MCF 10A (cell line): Measurements from ENCODE around the gene CST9. TPM values are rescaled to one million over a fixed set of nuclear protein-coding genes. Genes with fewer than 3 reads are reported as not detected.
"Not testable (repeated sequence)": the region's sequence is repeated elsewhere in the genome, so short reads cannot be mapped to it uniquely, and the experiment has no call there.

Experiments used
- BruUV-seq: library from RNA; stranded (reverse); fragments of 400-500 nt; replicated peaks from 2 replicates; lab custom pipeline; 2021; lab: Mats Ljungman, UMichigan
- CTCF ChIA-PET: fragments of 300-600 bp; sonication (Branson Sonifier 250); formaldehyde crosslinking; extraction: SDS; loops from one replicate; lab custom pipeline; 2021; ENCODE audit warnings: antibody characterized with exemption, inconsistent platforms; lab: Yijun Ruan, JAX
- POLR2A ChIA-PET: fragments of 300-600, 350-650 bp; sonication (Branson Sonifier 250); formaldehyde crosslinking; extraction: SDS; loops from one replicate; lab custom pipeline; 2020; ENCODE audit warnings: antibody characterized with exemption, inconsistent platforms; lab: Yijun Ruan, JAX
- DNase-seq: peaks from one replicate; pipeline ENCODE4 v3.0.0-alpha.2; 2018; ENCODE audit not compliant: unreplicated experiment
- H3K27ac Mint-ChIP-seq: one replicate; pipeline ENCODE4 v1.8.0; 2022; ENCODE audit warnings: mild to moderate bottlenecking, low read depth, mixed read lengths; ENCODE audit not compliant: unreplicated experiment
- H3K27me3 Mint-ChIP-seq: one replicate; pipeline ENCODE4 v1.8.0; 2022; ENCODE audit warnings: mixed read lengths; ENCODE audit not compliant: insufficient read depth, unreplicated experiment
- H3K36me3 Mint-ChIP-seq: one replicate; pipeline ENCODE4 v1.8.0; 2022; ENCODE audit warnings: mild to moderate bottlenecking, moderate library complexity, mixed read lengths; ENCODE audit not compliant: insufficient read depth, unreplicated experiment
- H3K4me1 Mint-ChIP-seq: one replicate; pipeline ENCODE4 v1.8.0; 2022; ENCODE audit warnings: mixed read lengths; ENCODE audit not compliant: insufficient read depth, unreplicated experiment
- H3K4me3 Mint-ChIP-seq: one replicate; pipeline ENCODE4 v1.8.0; 2022; ENCODE audit warnings: mild to moderate bottlenecking, moderate library complexity, mixed read lengths; ENCODE audit not compliant: unreplicated experiment
- H3K9me3 Mint-ChIP-seq: one replicate; pipeline ENCODE4 v1.8.0; 2022; ENCODE audit warnings: mixed read lengths; ENCODE audit not compliant: unreplicated experiment
- CTCF ChIP-seq: fragments of 200-600 bp; IDR thresholded peaks from one replicate; pipeline ENCODE4 v1.8.0; 2022; ENCODE audit warnings: antibody characterized with exemption, mild to moderate bottlenecking; ENCODE audit not compliant: unreplicated experiment
- intact Hi-C: fragments of 100-400 bp; cut with micrococcal nuclease; formaldehyde crosslinking; loops from 2 replicates; pipeline ENCODE4 v1.14.1; 2022
- total RNA-seq: library from RNA; stranded (reverse); gene quantifications from 2 replicates; pipeline ENCODE4 v1.2.3, GENCODE V29; 2022

CST9 gene
- total RNA-seq, 1 experiment from 2014 or later = not detected

GRCh38 chr20:23583526-23583925 is 22.2 kb downstream of the CST9 start:
- BruUV-seq = no TSS peak
- no peak for TF ChIP-seq CTCF
- CTCF ChIA-PET = interaction anchor here (0.7 to 8.2 kb wide), 5 partner anchors 20 to 162 kb away, joined by 4 to 56 read pairs (median 4); partner anchors contain the start of gene NAPB
- H3K4me3 Mint-ChIP-seq = no peak overlapping the region
- intact Hi-C loops = no loop called here
- H3K27me3 Mint-ChIP-seq = no peaks in the 10 kb centered on the region
- POLR2A ChIA-PET = interaction anchor here (0.6 to 1.8 kb wide), 12 partner anchors 17 to 1381 kb away, joined by 3 to 10 read pairs (median 3); partner anchors contain the start of genes NAPB and NXT1
- peaks cover 21% of the 10 kb centered on the region for H3K4me1 Mint-ChIP-seq
- DNase-seq = peak; percentile 81
- H3K36me3 Mint-ChIP-seq = no peaks in the 10 kb centered on the region
- H3K27ac Mint-ChIP-seq = no peak overlapping the region
- no peaks in the 10 kb centered on the region for H3K9me3 Mint-ChIP-seq

- TF ChIP-seq CTCF = no peak
- intact Hi-C loops = no loop called here
- Mint-ChIP-seq H3K4me1 (peaks cover 16% of the 10 kb centered on the region), H3K9me3 (no peaks in the 10 kb centered on the region), H3K27me3 (no peaks in the 10 kb centered on the region), H3K36me3 (no peaks in the 10 kb centered on the region), H3K4me3 (no peak overlapping the region), H3K27ac (peak overlapping the region; percentile 14)
- CTCF ChIA-PET = interaction anchor here (0.7 to 8.2 kb wide), 7 partner anchors 9 to 201 kb away, joined by 3 to 56 read pairs (median 5); no protein-coding TSS in a partner anchor
- DNase-seq = peak; percentile 14
- POLR2A ChIA-PET = interaction anchor here (0.5 to 1.8 kb wide), 3 partner anchors 54 to 1731 kb away, joined by 3 to 5 read pairs (median 3); no protein-coding TSS in a partner anchor
- no TSS peak for BruUV-seq
Measured at GRCh38 chr20:23582293-23582692, 23.4 kb downstream of the CST9 start.

GRCh38 chr20:23581833-23582232 is 23.9 kb downstream of the CST9 start:
- H3K9me3 Mint-ChIP-seq, H3K36me3 Mint-ChIP-seq, BruUV-seq, intact Hi-C loops, H3K4me3 Mint-ChIP-seq, H3K27me3 Mint-ChIP-seq: not testable (repeated sequence)
- Mint-ChIP-seq H3K27ac (peak overlapping the region; percentile 14), H3K4me1 (peaks cover 15% of the 10 kb centered on the region)
- ChIA-PET CTCF (interaction anchor here (0.7 to 8.2 kb wide), 5 partner anchors 9 to 201 kb away, joined by 3 to 56 read pairs (median 8); no protein-coding TSS in a partner anchor), POLR2A (interaction anchor here (1.8 kb wide), 1 partner anchor 224 kb away, joined by 5 read pairs; no protein-coding TSS in a partner anchor)
- DNase-seq = peak; percentile 12

GRCh38 chr20:23574977-23575376 is 30.7 kb downstream of the CST9 start:
- no TSS peak for BruUV-seq
- no peak overlapping the region for H3K27ac Mint-ChIP-seq
- DNase-seq = no peak
- no peaks in the 10 kb centered on the region for H3K27me3 Mint-ChIP-seq
- CTCF ChIA-PET = interaction anchor here (0.6 to 1.6 kb wide), 3 partner anchors 86 to 1378 kb away, joined by 3 to 6 read pairs (median 3); no protein-coding TSS in a partner anchor
- no peak overlapping the region for H3K4me3 Mint-ChIP-seq
- no peaks in the 10 kb centered on the region for H3K36me3 Mint-ChIP-seq
- intact Hi-C loops = loop anchor here (5.0 kb wide), 1 partner anchor 33 kb away; no protein-coding TSS in a partner anchor
- no peaks in the 10 kb centered on the region for H3K4me1 Mint-ChIP-seq
- POLR2A ChIA-PET = no interaction called here
- TF ChIP-seq CTCF = no peak
- no peaks in the 10 kb centered on the region for H3K9me3 Mint-ChIP-seq
